Spleen (tissue), 11 donors: Measurements from ENCODE around the gene AWAT2. TPM values are rescaled to one million over a fixed set of nuclear protein-coding genes. Genes with fewer than 3 reads are reported as not detected.
"Not testable (repeated sequence)": the region's sequence is repeated elsewhere in the genome, so short reads cannot be mapped to it uniquely, and the experiment has no call there.

Experiments
- DNase-seq: peaks from one replicate; pipeline ENCODE4 v3.0.0-alpha.2; 2020
- H3K27ac ChIP-seq, 8 donors: fragments of 200-600 bp; sonication (generic) in 7 of 8; 1 replicate in 4 of 8; 2 replicates in 4 of 8; pipeline versions ENCODE4 v1.5.0 to v1.8.0; 2016 to 2021; ENCODE audit warnings: inconsistent platforms in 4 of 8, mild to moderate bottlenecking in 4 of 8, moderate library complexity in 1 of 8
- H3K27me3 ChIP-seq, 7 donors: fragments of 200-600 bp; sonication (generic) in 6 of 7; replicated peaks in 1 of 7; 1 replicate in 4 of 7; 2 replicates in 3 of 7; pipeline versions ENCODE4 v1.5.0 to v1.8.0; 2016 to 2021; ENCODE audit warnings: inconsistent platforms in 3 of 7, mild to moderate bottlenecking in 1 of 7
- H3K36me3 ChIP-seq, 6 donors: fragments of 200-600 bp; sonication (generic) in 5 of 6; 1 replicate in 4 of 6; 2 replicates in 2 of 6; pipeline versions ENCODE4 v1.5.0 to v1.8.0; 2016 to 2021; ENCODE audit warnings: inconsistent platforms in 2 of 6
- H3K4me1 ChIP-seq, 6 donors: fragments of 200-600 bp; sonication (generic) in 5 of 6; 1 replicate in 3 of 6; 2 replicates in 3 of 6; pipeline versions ENCODE4 v1.5.0 to v1.8.0; 2016 to 2021; ENCODE audit warnings: inconsistent platforms in 3 of 6
- H3K4me3 ChIP-seq, 8 donors: fragments of 200-600 bp; sonication (generic) in 7 of 8; 1 replicate in 4 of 8; 2 replicates in 4 of 8; pipeline versions ENCODE4 v1.5.0 to v1.8.0; 2016 to 2021; ENCODE audit warnings: inconsistent platforms in 4 of 8, mild to moderate bottlenecking in 4 of 8, moderate library complexity in 2 of 8
- H3K9me3 ChIP-seq, 8 donors: fragments of 200-600 bp; sonication (generic) in 7 of 8; 1 replicate in 4 of 8; 2 replicates in 4 of 8; pipeline versions ENCODE4 v1.5.0 to v1.8.0; 2016 to 2021; ENCODE audit warnings: inconsistent platforms in 4 of 8
- CTCF ChIP-seq, 11 experiments: fragments of 200-600 bp in 7 of 11; fragments of 450-650 bp in 4 of 11; sonication (generic) in 4 of 11; IDR thresholded peaks in 8 of 11; conservative IDR thresholded peaks in 3 of 11; 1 replicate in 7 of 11; 2 replicates in 4 of 11; pipeline versions ENCODE4 v1.4.0 to v1.8.0; 2016 to 2021; ENCODE audit warnings: antibody characterized with exemption in 11 of 11, inconsistent platforms in 4 of 11, mild to moderate bottlenecking in 1 of 11
- POLR2A ChIP-seq, 3 donors: fragments of 450-650 bp; IDR thresholded peaks; one replicate each; pipeline ENCODE4 v1.5.1; 2017; ENCODE audit warnings: antibody characterized with exemption in 3 of 3, mild to moderate bottlenecking in 1 of 3
- POLR2AphosphoS5 ChIP-seq, 3 donors: sonication (generic); formaldehyde crosslinking; IDR thresholded peaks; one replicate each; pipeline ENCODE4 v1.5.1; 2017; ENCODE audit warnings: antibody characterized with exemption in 3 of 3
- WGBS, 5 donors: extraction: QIAGEN DNeasy Blood & Tissue Kit in 3 of 5; methylation state at CpG; one replicate each; pipeline versions ENCODE4 v1.1.5 to v1.1.7; 2013 to 2018; 5-methylcytosine and 5-hydroxymethylcytosine counted together
- intact Hi-C: fragments of 100-400 bp; cut with DNase I; formaldehyde crosslinking; loops from one replicate; pipeline ENCODE4 v1.15.0; 2023; ENCODE audit warnings: low total_unique reads
- polyA plus RNA-seq, 3 donors: library from polyadenylated mRNA; stranded (reverse); fragments of 200-250 nt; gene quantifications; one replicate each; pipeline ENCODE4 v1.2.1, GENCODE V29; 2013
- total RNA-seq, 7 donors: library from RNA; depleted of rRNA in 3 of 7; stranded (reverse); fragments of >200 nt in 3 of 7; fragmentation: NEBNext Ultra II Directional in 4 of 7; extraction: Animal tissue kit (Norgen Biotek cat#: 25700) in 4 of 7; gene quantifications; one replicate each; pipeline versions ENCODE4 v1.1.0 to v1.2.1, GENCODE V29; 2016 to 2021
- donor health status: healthy with polysubstance abuse.
- donor health status: DM: no; HTN: no; CAD: no; lungs with moderate emphysema.
- donor health status: DM: no; HTN: no; CAD: no.
- donor health status: Bipolar disorder and iron deficiency.
- donor health status: healthy.
- donor health status: DM: no; HTN: no; CAD: no.
- donor health status: DM: yes; HTN: yes; CAD: no.

The AWAT2 gene
- total and polyA plus RNA-seq, 10 donors: not detected

DNA sequence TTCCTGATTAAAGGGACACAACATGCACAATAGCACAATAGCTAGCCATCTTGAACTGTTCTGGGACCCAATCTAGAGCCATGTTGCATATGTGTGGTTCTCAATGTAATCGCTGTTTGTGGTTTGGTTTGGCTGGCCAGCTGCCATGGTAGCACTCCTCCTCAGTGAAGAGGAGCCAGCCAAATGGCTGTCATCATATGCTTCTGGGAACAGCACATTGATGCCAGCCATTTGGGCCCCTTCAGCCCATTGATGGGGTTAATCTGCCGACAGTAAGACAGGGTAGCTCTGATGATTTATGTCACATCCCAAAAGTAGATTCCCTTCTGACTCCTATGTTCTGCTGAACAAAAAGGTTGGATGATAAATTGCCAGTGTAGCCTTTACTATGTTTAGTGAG, 48.5 kb downstream of the AWAT2 start:
- WGBS, 5 donors: 63 to 83% (median 79%) methylated on average over 1 to 2 of the region's 2 CpGs
- Histone ChIP-seq H3K9me3 (peaks cover 0 to 4% (median 0%) of the 10 kb centered on the region in 8 donors), H3K4me1 (no peaks in the 10 kb centered on the region), H3K27ac (no peak overlapping the region), H3K4me3 (no peak overlapping the region), H3K27me3 (no peaks in the 10 kb centered on the region), H3K36me3 (no peaks in the 10 kb centered on the region)
- DNase-seq: no peak
- no peak for TF ChIP-seq POLR2A (IDR thresholded peaks at IDR 0.05)
- TF ChIP-seq CTCF (IDR thresholded peaks at IDR 0.05 in 8 of 11, conservative IDR thresholded peaks at IDR 0.05 in 3 of 11): no peak
- no peak for TF ChIP-seq POLR2AphosphoS5 (IDR thresholded peaks at IDR 0.05)
- intact Hi-C loops: no loop called here

DNA sequence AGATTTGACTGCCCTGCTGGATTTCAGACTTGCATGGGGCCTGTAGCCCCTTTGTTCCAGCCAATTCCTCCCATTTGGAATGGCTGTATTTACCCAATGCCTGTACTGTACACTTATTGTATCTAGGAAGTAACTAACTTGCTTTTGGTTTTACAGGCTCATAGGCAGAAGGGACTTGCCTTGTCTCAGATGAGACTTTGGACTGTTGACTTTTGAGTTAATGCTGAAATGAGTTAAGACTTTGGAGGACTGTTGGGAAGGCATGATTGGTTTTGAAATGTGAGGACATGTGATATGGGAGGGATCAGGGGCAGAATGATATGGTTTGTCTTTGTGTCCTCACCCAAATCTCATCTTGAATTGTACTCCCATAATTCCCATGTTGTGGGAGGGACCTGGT, 51.4 kb downstream of the AWAT2 start:
- H3K9me3 ChIP-seq, H3K27ac ChIP-seq, H3K4me3 ChIP-seq, intact Hi-C loops, H3K27me3 ChIP-seq, H3K4me1 ChIP-seq, H3K36me3 ChIP-seq, DNase-seq: not testable (repeated sequence)

DNA sequence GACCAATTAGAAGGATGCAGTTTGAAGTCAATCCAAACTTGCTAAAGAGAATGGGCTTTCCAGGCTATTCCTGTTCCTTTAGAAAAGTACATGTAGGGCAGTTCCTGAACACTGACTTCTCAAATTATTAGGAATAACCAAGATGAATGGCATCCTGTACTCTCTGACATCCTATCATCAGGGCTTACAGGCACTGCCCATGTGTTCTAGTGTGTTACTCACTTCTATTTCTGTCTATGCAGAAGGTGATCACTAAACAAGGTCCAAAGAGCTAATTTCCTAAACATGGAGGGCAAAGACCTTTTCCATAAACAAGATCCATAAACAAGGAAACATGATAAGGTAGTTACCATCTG, 53.6 kb downstream of the AWAT2 start:
- H3K27ac ChIP-seq: no peak overlapping the region
- intact Hi-C loops: no loop called here
- no peak for TF ChIP-seq CTCF (IDR thresholded peaks at IDR 0.05 in 8 of 11, conservative IDR thresholded peaks at IDR 0.05 in 3 of 11)
- no peak for TF ChIP-seq POLR2A (IDR thresholded peaks at IDR 0.05)
- TF ChIP-seq POLR2AphosphoS5 (IDR thresholded peaks at IDR 0.05): no peak
- H3K36me3 ChIP-seq: no peaks in the 10 kb centered on the region
- H3K4me3 ChIP-seq: no peak overlapping the region
- no peak for DNase-seq
- peaks cover 0 to 4% (median 0%) of the 10 kb centered on the region in 8 donors for H3K9me3 ChIP-seq
- no peaks in the 10 kb centered on the region for H3K4me1 ChIP-seq
- peaks cover 0 to 6% (median 0%) of the 10 kb centered on the region in 7 donors for H3K27me3 ChIP-seq

DNA sequence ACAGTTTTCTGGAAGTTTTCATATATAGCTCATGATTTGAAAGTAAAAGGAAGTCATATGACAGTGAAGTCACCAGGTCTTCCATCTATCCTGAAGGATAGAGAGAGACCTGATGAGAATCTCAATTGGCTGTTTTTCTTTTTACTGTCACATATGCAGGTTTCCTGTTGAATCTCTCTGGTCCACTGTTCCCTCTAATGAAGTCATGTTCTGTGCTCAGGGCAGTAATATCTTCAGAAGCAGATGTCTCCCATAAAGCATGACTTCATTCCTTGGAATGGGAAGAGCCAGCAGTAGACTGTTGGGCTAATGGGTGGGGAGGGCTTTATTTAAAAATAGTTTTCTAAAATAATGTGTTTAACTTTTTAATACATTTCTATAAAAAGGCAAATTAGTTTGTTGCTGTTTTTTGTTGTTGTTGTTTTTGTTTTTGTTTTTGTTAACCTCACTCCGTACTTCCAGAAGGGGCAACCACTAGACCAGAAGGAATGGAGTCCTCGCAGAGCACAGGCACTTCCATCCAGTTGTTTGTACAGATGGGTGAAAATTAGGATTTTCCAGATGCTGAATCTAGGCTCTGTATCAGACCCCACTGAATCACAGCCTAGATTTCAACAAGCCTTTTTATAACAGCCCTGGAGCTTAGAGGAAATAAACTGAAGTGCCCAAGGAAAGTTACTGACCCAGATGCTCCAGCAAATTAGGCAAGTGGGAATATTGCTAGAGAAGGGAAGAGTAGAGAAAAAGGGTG, 54.2 kb downstream of the AWAT2 start:
- peaks cover 0 to 4% (median 0%) of the 10 kb centered on the region in 8 donors for H3K9me3 ChIP-seq
- H3K4me3 ChIP-seq: no peak overlapping the region
- no peak for DNase-seq
- 67 to 95% (median 81%) methylated on average over 2 of the region's 2 CpGs for WGBS, 5 donors
- no peak overlapping the region for H3K27ac ChIP-seq
- no peaks in the 10 kb centered on the region for H3K4me1 ChIP-seq
- H3K27me3 ChIP-seq: peaks cover 0 to 6% (median 0%) of the 10 kb centered on the region in 7 donors
- no peaks in the 10 kb centered on the region for H3K36me3 ChIP-seq
- TF ChIP-seq POLR2A (IDR thresholded peaks at IDR 0.05) (no peak), CTCF (IDR thresholded peaks at IDR 0.05 in 8 of 11, conservative IDR thresholded peaks at IDR 0.05 in 3 of 11) (no peak), POLR2AphosphoS5 (IDR thresholded peaks at IDR 0.05) (no peak)
- intact Hi-C loops: no loop called here

DNA sequence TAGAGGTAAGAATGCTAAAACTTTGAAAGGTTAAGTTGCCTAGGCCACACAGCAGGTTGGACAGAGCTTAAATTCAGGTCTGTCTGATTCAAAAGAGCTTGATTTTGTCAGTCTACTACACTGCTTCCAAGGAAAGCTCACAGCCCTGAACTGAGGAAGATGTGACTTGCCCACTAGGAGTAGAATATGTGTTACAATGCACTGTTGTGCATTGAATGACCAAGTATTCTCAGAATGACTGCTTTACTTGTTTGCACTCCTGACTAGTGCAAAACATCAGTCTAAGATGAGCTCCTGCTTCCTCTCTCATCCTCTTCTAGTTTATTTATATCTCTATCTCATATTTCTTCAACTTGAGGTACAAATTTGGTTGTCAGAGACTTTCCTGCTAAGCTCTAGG, 56.2 kb downstream of the AWAT2 start:
- Histone ChIP-seq H3K9me3 (peaks cover 0 to 1% (median 0%) of the 10 kb centered on the region in 8 donors), H3K36me3 (no peaks in the 10 kb centered on the region), H3K27me3 (peaks cover 0 to 6% (median 0%) of the 10 kb centered on the region in 7 donors), H3K4me3 (no peak overlapping the region), H3K4me1 (no peaks in the 10 kb centered on the region), H3K27ac (no peak overlapping the region)
- DNase-seq: no peak
- no peak for TF ChIP-seq POLR2AphosphoS5 (IDR thresholded peaks at IDR 0.05)
- TF ChIP-seq POLR2A (IDR thresholded peaks at IDR 0.05): no peak
- TF ChIP-seq CTCF (IDR thresholded peaks at IDR 0.05 in 8 of 11, conservative IDR thresholded peaks at IDR 0.05 in 3 of 11): no peak
- intact Hi-C loops: no loop called here
